Endothelial cell of umbilical vein (primary cell): ENCODE results near the gene MBL2. TPM values are rescaled to one million over a fixed set of nuclear protein-coding genes. Genes with fewer than 3 reads are reported as not detected.

Experiments
- BruUV-seq: library from RNA; stranded (reverse); fragments of 400-500 nt; replicated peaks from 2 replicates; lab custom pipeline; 2021; lab: Mats Ljungman, UMichigan
- CTCF ChIA-PET: fragments of 300-600, 350-600 bp; sonication (Branson Sonifier 250); formaldehyde crosslinking; loops from one replicate; lab custom pipeline; 2021; ENCODE audit warnings: antibody characterized with exemption, inconsistent platforms; lab: Charles Lee
- POLR2A ChIA-PET: fragments of 300-600, 350-600 bp; sonication (Branson Sonifier 250); formaldehyde crosslinking; loops from one replicate; lab custom pipeline; 2021; ENCODE audit warnings: antibody characterized with exemption, inconsistent platforms; lab: Charles Lee
- DNase-seq: peaks from one replicate; pipeline ENCODE4 v3.0.0-alpha.2; 2011; ENCODE audit warnings: low read depth, low spot score
- FAIRE-seq: peaks from 2 replicates; lab custom pipeline; 2011; peaks lifted over from hg19 to GRCh38; lab: Jason Lieb, UNC
- H2AFZ ChIP-seq: 2 replicates; pipeline ENCODE4 v1.6.0; 2012; ENCODE audit warnings: low read depth, low read length, control low read depth, inconsistent platforms
- H3K27ac ChIP-seq: 2 replicates; pipeline ENCODE4 v1.5.1; 2011; ENCODE audit warnings: low read depth, mild to moderate bottlenecking, control low read depth, low read length, moderate library complexity; ENCODE audit not compliant: insufficient read depth
- H3K27me3 ChIP-seq, 2 experiments: 2 replicates each; pipeline versions ENCODE4 v1.6.0 to v1.6.1; 2011; ENCODE audit warnings: low read length in 2 of 2, mixed read lengths in 1 of 2; ENCODE audit not compliant: control insufficient read depth in 2 of 2, insufficient read depth in 2 of 2
- H3K36me3 ChIP-seq, 2 experiments: 2 replicates in 1 of 2; 3 replicates in 1 of 2; pipeline ENCODE4 v1.5.1; 2011; ENCODE audit warnings: low read length in 2 of 2, mild to moderate bottlenecking in 1 of 2, moderate library complexity in 1 of 2; ENCODE audit not compliant: control insufficient read depth in 2 of 2, insufficient read depth in 2 of 2; ENCODE audit errors: extremely low read depth in 1 of 2
- H3K4me1 ChIP-seq: 3 replicates; pipeline ENCODE4 v1.5.1; 2011; ENCODE audit warnings: mild to moderate bottlenecking, low read length; ENCODE audit not compliant: control insufficient read depth, insufficient read depth; ENCODE audit errors: extremely low read depth
- H3K4me2 ChIP-seq: 2 replicates; pipeline ENCODE4 v1.6.1; 2011; ENCODE audit warnings: low read length, control low read depth, mixed read lengths; ENCODE audit not compliant: insufficient read depth
- H3K4me3 ChIP-seq, 3 experiments: fragments of 200-600 bp in 1 of 3; sonication (generic), shearing (Covaris generic) in 1 of 3; replicated peaks in 1 of 3; 2 replicates each; pipeline ENCODE4 v1.5.1; 2011 to 2016; ENCODE audit warnings: control low read depth in 3 of 3, low read length in 3 of 3, mild to moderate bottlenecking in 2 of 3, inconsistent platforms in 1 of 3, low read depth in 1 of 3, moderate library complexity in 1 of 3; ENCODE audit not compliant: insufficient read depth in 1 of 3
- H3K79me2 ChIP-seq: 2 replicates; pipeline ENCODE4 v1.6.0; 2012; ENCODE audit warnings: low read length, inconsistent platforms; ENCODE audit not compliant: control insufficient read depth, insufficient read depth
- H3K9ac ChIP-seq: replicated peaks from 2 replicates; pipeline ENCODE3; 2011; ENCODE audit warnings: low read length, control low read depth; ENCODE audit not compliant: insufficient read depth; ENCODE audit errors: extremely low read depth
- H3K9me1 ChIP-seq: replicated peaks from 3 replicates; pipeline ENCODE4 v1.6.0; 2011; ENCODE audit warnings: mild to moderate bottlenecking, low read length; ENCODE audit not compliant: control insufficient read depth, insufficient read depth; ENCODE audit errors: extremely low read depth
- H3K9me3 ChIP-seq: replicated peaks from 2 replicates; pipeline ENCODE4 v1.5.1; 2012; ENCODE audit warnings: low read length, inconsistent platforms; ENCODE audit not compliant: control insufficient read depth, insufficient read depth
- H4K20me1 ChIP-seq: replicated peaks from 2 replicates; pipeline ENCODE3; 2011; ENCODE audit warnings: mild to moderate bottlenecking, low read length; ENCODE audit not compliant: control insufficient read depth, insufficient read depth; ENCODE audit errors: extremely low read depth
- EZH2 ChIP-seq: IDR thresholded peaks from 2 replicates; pipeline ENCODE4 v1.6.1; 2012; ENCODE audit warnings: borderline replicate concordance, low read depth, mild to moderate bottlenecking, moderate library complexity, low read length, inconsistent platforms; ENCODE audit not compliant: severe bottlenecking
- FOS ChIP-seq: IDR thresholded peaks from 2 replicates; pipeline ENCODE4 v1.6.1; 2011; ENCODE audit warnings: mild to moderate bottlenecking, low read length, moderate library complexity, borderline replicate concordance; ENCODE audit not compliant: insufficient read depth
- GATA2 ChIP-seq: IDR thresholded peaks from 2 replicates; pipeline ENCODE4 v1.7.0; 2011; ENCODE audit warnings: low read depth, mild to moderate bottlenecking, moderate library complexity, mixed read lengths, low read length; ENCODE audit not compliant: insufficient read length, insufficient read depth
- JUN ChIP-seq: IDR thresholded peaks from 2 replicates; pipeline ENCODE4 v1.6.1; 2011; ENCODE audit warnings: borderline replicate concordance, low read depth; ENCODE audit not compliant: insufficient read length, insufficient read depth
- MYC ChIP-seq: IDR thresholded peaks from one replicate; pipeline ENCODE4 v1.6.1; 2011; ENCODE audit warnings: mild to moderate bottlenecking, low read depth, low read length
- POLR2A ChIP-seq: IDR thresholded peaks from 2 replicates; pipeline ENCODE4 v1.6.1; 2012; ENCODE audit warnings: low read depth, mild to moderate bottlenecking, control low read depth, low read length
- POLR2AphosphoS5 ChIP-seq: IDR thresholded peaks from 2 replicates; pipeline ENCODE4 v1.6.1; 2012; ENCODE audit warnings: low read depth, mild to moderate bottlenecking, control low read depth, low read length, moderate library complexity; ENCODE audit not compliant: insufficient read depth
- dilution Hi-C: fragments of 300-500 bp; cut with MboI; formaldehyde crosslinking; loops from one replicate; pipeline ENCODE4 v1.15.0; 2019; ENCODE audit warnings: low sequenced_read_pairs; ENCODE audit not compliant: extremely low pct_ligation_motif_present
- intact Hi-C: fragments of 100-400 bp; cut with micrococcal nuclease; formaldehyde crosslinking; loops from one replicate; pipeline ENCODE4 v1.10.0; 2022
- polyA plus RNA-seq, 4 experiments: library from polyadenylated mRNA; depleted of rRNA in 3 of 4; stranded (reverse) in 3 of 4; unstranded in 1 of 4; fragments of >200 nt; gene quantifications; 2 replicates each; pipeline versions ENCODE4 v1.2.1 to v1.2.3, GENCODE V29; 2011 to 2012; ENCODE audit warnings: missing spikeins in 1 of 4
- total RNA-seq: library from RNA; stranded (reverse); gene quantifications from 2 replicates; pipeline ENCODE4 v1.2.3, GENCODE V29; 2021
- TF ChIP-seq, protein P1 (sequence below): IDR thresholded peaks from 2 replicates; pipeline ENCODE4 v1.6.1; 2011; ENCODE audit not compliant: insufficient read depth, insufficient read length
- TF ChIP-seq, protein P2 (sequence below), 2 donors: IDR thresholded peaks; 1 replicate in 1 of 2; 2 replicates in 1 of 2; pipeline ENCODE4 v1.5.1; 2011; ENCODE audit warnings: low read length in 2 of 2, mild to moderate bottlenecking in 2 of 2, moderate library complexity in 2 of 2, control low read depth in 1 of 2, inconsistent platforms in 1 of 2, low read depth in 1 of 2; ENCODE audit not compliant: insufficient read depth in 1 of 2; ENCODE audit errors: extremely low read depth in 1 of 2

The MBL2 gene
- total and polyA plus RNA-seq, 2 donors (not counting 3 experiments of a cell fraction or from before 2014, with no cell fraction given), result not detected

- POLR2A ChIA-PET, result no interaction called here
- H3K4me2 ChIP-seq, result no peak overlapping the region
- TF ChIP-seq POLR2AphosphoS5 (no peak), FOS (no peak), EZH2 (no peak), POLR2A (no peak), JUN (no peak), GATA2 (no peak), MYC (no peak)
- TF ChIP-seq, protein P1, sequence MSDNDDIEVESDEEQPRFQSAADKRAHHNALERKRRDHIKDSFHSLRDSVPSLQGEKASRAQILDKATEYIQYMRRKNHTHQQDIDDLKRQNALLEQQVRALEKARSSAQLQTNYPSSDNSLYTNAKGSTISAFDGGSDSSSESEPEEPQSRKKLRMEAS, result no peak
- TF ChIP-seq, protein P2, sequence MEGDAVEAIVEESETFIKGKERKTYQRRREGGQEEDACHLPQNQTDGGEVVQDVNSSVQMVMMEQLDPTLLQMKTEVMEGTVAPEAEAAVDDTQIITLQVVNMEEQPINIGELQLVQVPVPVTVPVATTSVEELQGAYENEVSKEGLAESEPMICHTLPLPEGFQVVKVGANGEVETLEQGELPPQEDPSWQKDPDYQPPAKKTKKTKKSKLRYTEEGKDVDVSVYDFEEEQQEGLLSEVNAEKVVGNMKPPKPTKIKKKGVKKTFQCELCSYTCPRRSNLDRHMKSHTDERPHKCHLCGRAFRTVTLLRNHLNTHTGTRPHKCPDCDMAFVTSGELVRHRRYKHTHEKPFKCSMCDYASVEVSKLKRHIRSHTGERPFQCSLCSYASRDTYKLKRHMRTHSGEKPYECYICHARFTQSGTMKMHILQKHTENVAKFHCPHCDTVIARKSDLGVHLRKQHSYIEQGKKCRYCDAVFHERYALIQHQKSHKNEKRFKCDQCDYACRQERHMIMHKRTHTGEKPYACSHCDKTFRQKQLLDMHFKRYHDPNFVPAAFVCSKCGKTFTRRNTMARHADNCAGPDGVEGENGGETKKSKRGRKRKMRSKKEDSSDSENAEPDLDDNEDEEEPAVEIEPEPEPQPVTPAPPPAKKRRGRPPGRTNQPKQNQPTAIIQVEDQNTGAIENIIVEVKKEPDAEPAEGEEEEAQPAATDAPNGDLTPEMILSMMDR (IDR thresholded peaks at IDR 0.05; ENCODE audit: extremely low read depth in 1 of 2, insufficient read depth in 1 of 2, low read depth in 1 of 2, low read length in 2 of 2), result no peak
- no peak overlapping the region for H2AFZ ChIP-seq
- intact Hi-C loops, result no loop called here
- dilution Hi-C loops, result no loop called here
- BruUV-seq, result no TSS peak
- CTCF ChIA-PET, result interaction anchor here (1.0 to 4.2 kb wide), 2 partner anchors 38 to 99 kb away, joined by 4 to 182 read pairs; no protein-coding TSS in a partner anchor
- DNase-seq, result no peak
- no peaks in the 10 kb centered on the region for H3K4me1 ChIP-seq
- H3K4me3 ChIP-seq, result no peak overlapping the region
- no peaks in the 10 kb centered on the region for H3K79me2 ChIP-seq
- H3K36me3 ChIP-seq, result no peaks in the 10 kb centered on the region
- H3K9ac ChIP-seq, result no peak overlapping the region
- no peaks in the 10 kb centered on the region for H3K9me1 ChIP-seq
- FAIRE-seq, result no peak
- no peaks in the 10 kb centered on the region for H4K20me1 ChIP-seq
- H3K27me3 ChIP-seq, result no peaks in the 10 kb centered on the region
- no peak overlapping the region for H3K27ac ChIP-seq
- H3K9me3 ChIP-seq, result no peaks in the 10 kb centered on the region
Measured at GRCh38 chr10:52742731-52743130, 29.9 kb downstream of the MBL2 start.
